ENCODE results near the gene ZNF302.

- TF ChIP-seq CTCF (IDR thresholded peaks at IDR 0.05), result no peak
- TF ChIP-seq POLR2A (IDR thresholded peaks at IDR 0.05), result no peak
Observed at GRCh38 chr19:34649886-34650543, 27.5 kb upstream of the ZNF302 start.
